Heart left ventricle (tissue), 16 donors: ENCODE measurements around the gene SLC24A4. TPM values are rescaled to one million over a fixed set of nuclear protein-coding genes. Genes with fewer than 3 reads are reported as not detected.

Source experiments
- ATAC-seq, 4 donors: fragments of 200-7000 bp; cut with Tn5 transposase; one replicate each; pipeline ENCODE4 v1.9.1; 2020 to 2022; ENCODE audit warnings: moderate library complexity in 4 of 4, mild to moderate bottlenecking in 3 of 4, moderate number of reproducible peaks in 1 of 4
- DNase-seq, 5 donors: peaks; one replicate each; pipeline ENCODE4 v3.0.0-alpha.2; 2020
- H3K27ac ChIP-seq, 12 donors: fragments of 200-600 bp; sonication (generic) in 4 of 12; one replicate each; pipeline versions ENCODE4 v1.5.0 to v1.8.0; 2016 to 2022; ENCODE audit warnings: mild to moderate bottlenecking in 2 of 12
- H3K27me3 ChIP-seq, 9 donors: fragments of 200-600 bp; sonication (generic) in 2 of 9; one replicate each; pipeline versions ENCODE4 v1.5.1 to v1.8.0; 2016 to 2022; ENCODE audit warnings: mild to moderate bottlenecking in 3 of 9
- H3K36me3 ChIP-seq, 9 donors: fragments of 200-600 bp; sonication (generic) in 2 of 9; one replicate each; pipeline versions ENCODE4 v1.5.0 to v1.8.0; 2018 to 2022; ENCODE audit warnings: mild to moderate bottlenecking in 2 of 9
- H3K4me1 ChIP-seq, 12 donors: fragments of 200-600 bp; sonication (generic) in 4 of 12; one replicate each; pipeline versions ENCODE4 v1.5.0 to v1.8.0; 2016 to 2022; ENCODE audit warnings: mild to moderate bottlenecking in 3 of 12
- H3K4me3 ChIP-seq, 12 donors: fragments of 200-600 bp; sonication (generic) in 4 of 12; one replicate each; pipeline versions ENCODE4 v1.5.0 to v1.8.0; 2017 to 2022; ENCODE audit warnings: mild to moderate bottlenecking in 9 of 12, moderate library complexity in 4 of 12
- H3K9me3 ChIP-seq, 12 donors: fragments of 200-600 bp; sonication (generic) in 4 of 12; one replicate each; pipeline versions ENCODE4 v1.5.0 to v1.8.0; 2016 to 2022; ENCODE audit warnings: mild to moderate bottlenecking in 1 of 12
- CTCF ChIP-seq, 12 donors: fragments of 200-600 bp; sonication (generic) in 4 of 12; IDR thresholded peaks; one replicate each; pipeline versions ENCODE4 v1.5.0 to v1.8.0; 2018 to 2022; ENCODE audit warnings: antibody characterized with exemption in 12 of 12, mild to moderate bottlenecking in 5 of 12
- POLR2A ChIP-seq, 2 donors: fragments of 450-650 bp; IDR thresholded peaks; one replicate each; pipeline ENCODE4 v1.6.1; 2017; ENCODE audit warnings: antibody characterized with exemption in 2 of 2, mild to moderate bottlenecking in 2 of 2, moderate library complexity in 2 of 2
- WGBS, 4 donors: extraction: QIAGEN DNeasy Blood & Tissue Kit in 2 of 4; methylation state at CpG; one replicate each; pipeline versions ENCODE4 v1.1.5 to v1.1.7; 2013 to 2018; 5-methylcytosine and 5-hydroxymethylcytosine counted together
- intact Hi-C, 10 donors: fragments of 100-400 bp; cut with DNase I; formaldehyde crosslinking; loops; one replicate each; pipeline versions ENCODE4 v1.11.1 to v1.14.2; 2022
- polyA plus RNA-seq, 2 donors: library from polyadenylated mRNA; stranded (reverse); fragments of 200-250 nt; gene quantifications; one replicate each; pipeline ENCODE4 v1.2.3, GENCODE V29; 2013
- total RNA-seq, 9 donors: library from RNA; depleted of rRNA in 2 of 9; stranded (reverse); fragments of >200 nt in 2 of 9; fragmentation: NEBNext Ultra II Directional in 3 of 9; extraction: Animal tissue kit (Norgen Biotek cat#: 25700) in 3 of 9; gene quantifications; one replicate each; pipeline versions ENCODE4 v1.1.0 to v1.2.4, GENCODE V29; 2016 to 2023
- donor health status: ischemic (EF 13 %, LVEDD 7.1; RV severe dilation, severe dysfunction).
- donor health status: healthy with polysubstance abuse.
- donor health status: DM: no; HTN: yes; CAD: no.
- donor health status: DM: no; HTN: no; CAD: no.
- donor health status: ischemic (EF 25% LVEDD 6.9; RV normal size, moderate dysfunction).
- donor health status: ischemic (EF 25% LVEDD 5.7; RV mildly dilated, moderate dysfunction).
- donor health status: healthy.
- donor health status: DM: yes; HTN: yes; CAD: no.
- donor health status: ischemic (EF 35%, LVEDD 5.7; RV mildly dilated, moderate dysfunction).
- donor health status: nonischemic (EF 11% LVEDD 7.7; RV severe dilation, severe dysfunction).
- donor health status: DM: yes; HTN: yes; CAD: no.
- donor health status: PGD.
- donor health status: ischemic (EF 29% LVEDD 5.4; RV normal size, mild dysfunction).
- donor health status: nonischemic (EF 23%, LVEDD 6.1; RV moderate dilation, normal function).

The SLC24A4 gene
- total and polyA plus RNA-seq, 11 donors = 0.05 to 1.6 (median 0.23) TPM

DNA sequence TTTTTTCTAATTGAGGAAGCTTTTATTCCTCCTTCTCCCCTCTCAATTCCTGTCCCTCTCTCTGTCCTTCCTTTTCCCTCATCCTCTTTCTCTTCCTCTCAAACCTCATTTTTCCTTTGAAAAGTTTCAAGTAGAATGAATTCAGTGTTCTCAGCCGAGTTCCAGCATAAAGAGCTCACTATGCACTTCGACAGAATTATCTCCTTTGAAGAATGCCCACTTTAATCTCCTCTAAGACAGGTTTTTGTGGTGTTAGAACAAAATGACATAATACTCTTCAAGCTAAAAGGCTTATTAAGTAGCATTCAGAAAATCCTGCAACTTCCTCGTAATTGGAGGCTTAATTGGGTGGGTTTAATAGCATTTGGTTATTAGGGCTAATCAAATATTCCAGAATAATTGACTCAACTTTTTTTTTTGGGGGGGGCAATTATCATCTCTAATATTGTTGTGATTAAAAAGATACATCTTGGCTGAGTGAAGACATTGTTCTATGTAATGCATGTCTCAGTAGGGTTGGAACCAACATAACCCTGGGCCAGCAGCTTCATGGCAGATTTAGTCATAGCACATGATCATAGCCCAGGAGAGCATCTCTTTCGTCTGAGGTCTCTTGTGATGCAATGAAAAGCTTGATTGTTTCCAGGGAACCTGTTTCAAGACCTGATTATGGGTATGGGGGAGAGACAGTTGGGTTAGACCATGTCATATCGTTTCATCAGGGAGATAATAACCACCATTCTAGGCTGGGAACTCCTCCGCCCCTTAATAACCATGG is 25.0 kb upstream of the SLC24A4 start:
- intact Hi-C loops = no loop called here
- no peak for ATAC-seq
- H3K4me1 ChIP-seq = peaks cover 0 to 8% (median 0%) of the 10 kb centered on the region in 12 donors
- no peak for DNase-seq
- no peaks in the 10 kb centered on the region for H3K9me3 ChIP-seq
- no peaks in the 10 kb centered on the region for H3K36me3 ChIP-seq
- H3K4me3 ChIP-seq = no peak overlapping the region
- H3K27ac ChIP-seq = no peak overlapping the region
- H3K27me3 ChIP-seq = peaks cover 0 to 22% (median 0%) of the 10 kb centered on the region in 9 donors
- no peak for TF ChIP-seq POLR2A (IDR thresholded peaks at IDR 0.05)
- TF ChIP-seq CTCF (IDR thresholded peaks at IDR 0.05) = no peak
- WGBS, 4 donors = 69 to 73% (median 71%) methylated on average over 6 of the region's 6 CpGs

DNA sequence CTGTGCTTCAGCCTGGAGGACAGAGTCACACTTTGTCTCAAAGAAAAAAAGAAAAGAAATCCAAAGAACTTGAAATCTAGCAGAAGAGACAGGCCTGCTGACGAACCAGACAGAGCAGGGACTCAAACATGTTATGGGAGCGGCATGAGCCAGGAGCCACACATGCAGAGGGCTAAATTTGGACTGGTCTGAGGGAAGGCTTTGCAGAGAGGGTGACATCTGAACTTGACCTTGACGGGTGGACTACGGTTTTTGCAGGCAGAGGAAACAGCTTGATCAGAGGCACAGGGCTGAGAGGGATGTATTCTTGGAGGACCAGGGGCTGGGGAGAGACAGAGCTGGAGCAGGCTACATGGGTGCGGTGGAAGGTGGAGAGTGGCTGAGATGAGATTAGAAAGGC is 20.5 kb upstream of the SLC24A4 start:
- intact Hi-C loops = no loop called here
- TF ChIP-seq CTCF (IDR thresholded peaks at IDR 0.05) (no peak), POLR2A (IDR thresholded peaks at IDR 0.05) (no peak)
- H3K36me3 ChIP-seq = no peaks in the 10 kb centered on the region
- H3K9me3 ChIP-seq = no peaks in the 10 kb centered on the region
- ATAC-seq (peak in 3 of 4 donors; percentile 79 to 88 (median 82)), DNase-seq (peak in 3 of 5 donors; percentile 23 to 44 (median 36))
- WGBS, 4 donors = 20 to 35% (median 33%) methylated on average over 5 of the region's 5 CpGs
- no peak overlapping the region for H3K27ac ChIP-seq
- H3K4me3 ChIP-seq = no peak overlapping the region
- H3K27me3 ChIP-seq = peaks cover 0 to 10% (median 0%) of the 10 kb centered on the region in 9 donors
- H3K4me1 ChIP-seq = peaks cover 0 to 9% (median 0%) of the 10 kb centered on the region in 12 donors

- no peak for ATAC-seq
- H3K4me3 ChIP-seq = no peak overlapping the region
- no peak overlapping the region for H3K27ac ChIP-seq
- H3K36me3 ChIP-seq = no peaks in the 10 kb centered on the region
- no peaks in the 10 kb centered on the region for H3K27me3 ChIP-seq
- no peaks in the 10 kb centered on the region for H3K4me1 ChIP-seq
- 60 to 77% (median 65%) methylated on average over 8 of the region's 8 CpGs for WGBS, 4 donors
- intact Hi-C loops = no loop called here
- no peaks in the 10 kb centered on the region for H3K9me3 ChIP-seq
- no peak for DNase-seq
- TF ChIP-seq CTCF (IDR thresholded peaks at IDR 0.05) (no peak), POLR2A (IDR thresholded peaks at IDR 0.05) (no peak)
Observed at GRCh38 chr14:92308716-92309115, 14.2 kb upstream of the SLC24A4 start.

DNA sequence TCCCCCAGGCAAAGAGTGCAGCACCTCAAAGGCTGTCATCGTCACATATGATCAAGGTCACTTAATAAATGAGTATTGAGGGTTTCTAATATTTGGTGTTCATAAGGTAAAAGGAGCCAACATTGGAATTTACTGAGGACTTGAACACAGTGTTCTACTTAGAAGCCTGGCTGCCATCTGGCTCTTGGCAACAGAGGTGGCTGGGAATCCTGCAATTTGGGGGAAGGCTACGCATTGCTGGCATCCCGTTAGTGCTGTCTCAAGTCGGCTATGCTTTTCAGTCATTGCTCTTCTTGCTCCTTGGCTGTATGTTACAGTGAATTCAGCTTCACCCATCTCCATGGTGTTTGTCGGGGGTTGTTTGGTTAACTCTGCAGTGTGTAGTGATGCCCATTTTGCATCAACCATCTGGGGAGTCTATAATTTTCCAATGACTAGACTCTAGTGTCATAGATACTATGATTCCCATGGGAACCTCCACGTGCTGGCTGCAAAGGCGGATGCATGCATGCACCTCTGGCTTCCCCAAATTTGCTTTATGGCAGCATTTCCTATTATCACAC is 12.9 kb upstream of the SLC24A4 start:
- no peak overlapping the region for H3K27ac ChIP-seq
- H3K27me3 ChIP-seq = no peaks in the 10 kb centered on the region
- 75 to 78% (median 75%) methylated on average over 7 of the region's 7 CpGs for WGBS, 4 donors
- DNase-seq (no peak), ATAC-seq (no peak)
- H3K4me3 ChIP-seq = no peak overlapping the region
- H3K4me1 ChIP-seq = no peaks in the 10 kb centered on the region
- TF ChIP-seq CTCF (IDR thresholded peaks at IDR 0.05) (no peak), POLR2A (IDR thresholded peaks at IDR 0.05) (no peak)
- no peaks in the 10 kb centered on the region for H3K9me3 ChIP-seq
- H3K36me3 ChIP-seq = no peaks in the 10 kb centered on the region
- intact Hi-C loops = no loop called here
